Fibroblast of pulmonary artery (primary cell): Measurements from ENCODE around the gene NBEA.

Experiments used
- DNase-seq: peaks from one replicate; pipeline ENCODE4 v3.0.0-alpha.2; 2010; ENCODE audit warnings: low read depth
- H3K4me3 ChIP-seq: replicated peaks from 2 replicates; pipeline ENCODE4 v1.5.1; 2011; ENCODE audit warnings: low read depth, mild to moderate bottlenecking, control low read depth, low read length, moderate library complexity
- CTCF ChIP-seq: IDR thresholded peaks from 2 replicates; pipeline ENCODE4 v1.5.1; 2011; ENCODE audit warnings: mild to moderate bottlenecking, control low read depth, low read length, inconsistent platforms; ENCODE audit errors: missing control alignments

Gene NBEA

GRCh38 chr13:35720290-35720689 lies 778.2 kb downstream of the NBEA start:
- no peak for TF ChIP-seq CTCF
- no peak for DNase-seq
- H3K4me3 ChIP-seq = no peak overlapping the region

- peak; percentile 97 for TF ChIP-seq CTCF
- DNase-seq = peak; percentile 55
- peak overlapping the region; percentile 37 for H3K4me3 ChIP-seq
Observed at GRCh38 chr13:35720690-35721554, 778.9 kb downstream of the NBEA start.
